ENCODE results near the gene FAM181B.

DNA sequence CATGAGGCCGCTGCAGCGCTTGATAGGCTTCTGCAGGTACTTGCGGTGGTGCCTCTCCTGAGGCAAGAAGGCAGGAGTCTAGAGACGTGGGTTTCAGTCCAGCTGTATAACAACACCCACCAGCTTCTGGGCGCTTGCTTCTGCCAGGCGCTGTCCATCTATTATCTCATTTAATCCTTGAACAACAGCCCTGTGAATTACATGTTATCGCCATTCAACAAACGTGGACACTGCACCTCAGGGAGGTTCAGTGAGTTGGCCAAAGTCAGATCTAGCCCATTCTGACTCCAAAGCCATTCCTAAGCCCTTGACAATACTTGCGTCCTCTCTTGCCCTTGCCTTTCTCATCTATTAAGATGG is 436 bp upstream of the FAM181B start:
- TF ChIP-seq, protein P1, sequence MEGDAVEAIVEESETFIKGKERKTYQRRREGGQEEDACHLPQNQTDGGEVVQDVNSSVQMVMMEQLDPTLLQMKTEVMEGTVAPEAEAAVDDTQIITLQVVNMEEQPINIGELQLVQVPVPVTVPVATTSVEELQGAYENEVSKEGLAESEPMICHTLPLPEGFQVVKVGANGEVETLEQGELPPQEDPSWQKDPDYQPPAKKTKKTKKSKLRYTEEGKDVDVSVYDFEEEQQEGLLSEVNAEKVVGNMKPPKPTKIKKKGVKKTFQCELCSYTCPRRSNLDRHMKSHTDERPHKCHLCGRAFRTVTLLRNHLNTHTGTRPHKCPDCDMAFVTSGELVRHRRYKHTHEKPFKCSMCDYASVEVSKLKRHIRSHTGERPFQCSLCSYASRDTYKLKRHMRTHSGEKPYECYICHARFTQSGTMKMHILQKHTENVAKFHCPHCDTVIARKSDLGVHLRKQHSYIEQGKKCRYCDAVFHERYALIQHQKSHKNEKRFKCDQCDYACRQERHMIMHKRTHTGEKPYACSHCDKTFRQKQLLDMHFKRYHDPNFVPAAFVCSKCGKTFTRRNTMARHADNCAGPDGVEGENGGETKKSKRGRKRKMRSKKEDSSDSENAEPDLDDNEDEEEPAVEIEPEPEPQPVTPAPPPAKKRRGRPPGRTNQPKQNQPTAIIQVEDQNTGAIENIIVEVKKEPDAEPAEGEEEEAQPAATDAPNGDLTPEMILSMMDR (IDR thresholded peaks at IDR 0.05) = no peak
- TF ChIP-seq ZFX (IDR thresholded peaks at IDR 0.05; ENCODE audit: borderline replicate concordance) = no peak
